CD14-positive monocyte (primary cell): Measurements from ENCODE around the gene NRXN3. TPM values are rescaled to one million over a fixed set of nuclear protein-coding genes. Genes with fewer than 3 reads are reported as not detected.

Experiments used
- DNase-seq, 3 donors: peaks; one replicate each; pipeline ENCODE4 v3.0.0-alpha.2; 2011 to 2022
- H2AFZ ChIP-seq: 2 replicates; pipeline ENCODE4 v1.6.0; 2012; ENCODE audit warnings: mild to moderate bottlenecking, low read depth, low read length, inconsistent platforms; ENCODE audit not compliant: insufficient read depth, poor library complexity, severe bottlenecking
- H3K27ac ChIP-seq, 2 donors: 1 replicate in 1 of 2; 2 replicates in 1 of 2; pipeline ENCODE4 v1.5.1; 2012 to 2013; ENCODE audit warnings: low read length in 2 of 2, control low read depth in 1 of 2, inconsistent platforms in 1 of 2, low read depth in 1 of 2, mild to moderate bottlenecking in 1 of 2
- H3K27me3 ChIP-seq, 2 donors: one replicate each; pipeline versions ENCODE4 v1.6.0 to v1.6.1; 2011 to 2013; ENCODE audit warnings: low read length in 2 of 2; ENCODE audit not compliant: control insufficient read depth in 2 of 2, insufficient read depth in 2 of 2
- H3K36me3 ChIP-seq, 2 donors: replicated peaks in 1 of 2; 1 replicate in 1 of 2; 2 replicates in 1 of 2; pipeline versions ENCODE4 v1.5.1 to v1.6.1; 2012 to 2013; ENCODE audit warnings: low read length in 2 of 2, control low read depth in 1 of 2, inconsistent platforms in 1 of 2, mild to moderate bottlenecking in 1 of 2; ENCODE audit not compliant: insufficient read depth in 2 of 2, control insufficient read depth in 1 of 2
- H3K4me1 ChIP-seq, 2 donors: 1 replicate in 1 of 2; 2 replicates in 1 of 2; pipeline versions ENCODE4 v1.5.1 to v1.6.1; 2012 to 2013; ENCODE audit warnings: low read length in 2 of 2, control low read depth in 1 of 2, inconsistent platforms in 1 of 2, mild to moderate bottlenecking in 1 of 2, moderate library complexity in 1 of 2; ENCODE audit not compliant: insufficient read depth in 2 of 2, control insufficient read depth in 1 of 2
- H3K4me2 ChIP-seq: replicated peaks from 2 replicates; pipeline ENCODE3; 2012; ENCODE audit warnings: low read length, moderate library complexity, mild to moderate bottlenecking; ENCODE audit not compliant: poor library complexity, severe bottlenecking; ENCODE audit errors: extremely low read depth
- H3K4me3 ChIP-seq, 3 experiments: fragments of 200-600 bp in 1 of 3; sonication (generic) in 1 of 3; replicated peaks in 1 of 3; 1 replicate in 2 of 3; 2 replicates in 1 of 3; pipeline ENCODE4 v1.5.1; 2011 to 2013; ENCODE audit warnings: low read length in 3 of 3, mild to moderate bottlenecking in 3 of 3, control low read depth in 2 of 3, low read depth in 2 of 3, inconsistent platforms in 1 of 3, moderate library complexity in 1 of 3
- H3K79me2 ChIP-seq: 2 replicates; pipeline ENCODE4 v1.6.0; 2012; ENCODE audit warnings: mild to moderate bottlenecking, control low read depth, inconsistent platforms, low read length, moderate library complexity; ENCODE audit not compliant: insufficient read depth
- H3K9ac ChIP-seq: 2 replicates; pipeline ENCODE4 v1.6.0; 2017; ENCODE audit warnings: low read length, mild to moderate bottlenecking; ENCODE audit not compliant: insufficient read depth, poor library complexity, severe bottlenecking
- H3K9me3 ChIP-seq, 2 donors: replicated peaks in 1 of 2; 1 replicate in 1 of 2; 2 replicates in 1 of 2; pipeline versions ENCODE4 v1.5.1 to v1.6.1; 2012 to 2013; ENCODE audit warnings: low read length in 2 of 2, control low read depth in 1 of 2; ENCODE audit not compliant: control insufficient read depth in 1 of 2, insufficient read depth in 1 of 2
- H4K20me1 ChIP-seq: 2 replicates; pipeline ENCODE4 v1.6.0; 2012; ENCODE audit warnings: mild to moderate bottlenecking, low read length, control low read depth, moderate library complexity; ENCODE audit not compliant: insufficient read depth
- H3K27ac Mint-ChIP-seq, 7 donors: one replicate each; pipeline ENCODE4 v1.8.0; 2020; ENCODE audit warnings: mild to moderate bottlenecking in 7 of 7, mixed read lengths in 7 of 7, moderate library complexity in 6 of 7, inconsistent platforms in 2 of 7
- H3K27me3 Mint-ChIP-seq, 3 donors: one replicate each; pipeline ENCODE4 v1.8.0; 2021 to 2022; ENCODE audit warnings: low read depth in 3 of 3, mild to moderate bottlenecking in 3 of 3, mixed read lengths in 3 of 3, moderate library complexity in 3 of 3, inconsistent platforms in 1 of 3
- H3K36me3 Mint-ChIP-seq, 2 donors: one replicate each; pipeline ENCODE4 v1.8.0; 2020; ENCODE audit warnings: mixed read lengths in 2 of 2, inconsistent platforms in 1 of 2, mild to moderate bottlenecking in 1 of 2
- H3K4me1 Mint-ChIP-seq: one replicate; pipeline ENCODE4 v1.8.0; 2020; ENCODE audit warnings: mild to moderate bottlenecking, mixed read lengths
- H3K4me3 Mint-ChIP-seq, 2 donors: one replicate each; pipeline ENCODE4 v1.8.0; 2020; ENCODE audit warnings: mild to moderate bottlenecking in 2 of 2, mixed read lengths in 2 of 2, moderate library complexity in 1 of 2
- H3K9me3 Mint-ChIP-seq, 7 donors: one replicate each; pipeline ENCODE4 v1.8.0; 2020 to 2022; ENCODE audit warnings: mixed read lengths in 7 of 7, mild to moderate bottlenecking in 6 of 7, moderate library complexity in 6 of 7, inconsistent platforms in 2 of 7
- WGBS: methylation state at CpG from one replicate; pipeline ENCODE4 v1.1.5; 2013; ENCODE audit warnings: missing lambda C conversion rate; ENCODE audit not compliant: insufficient coverage; 5-methylcytosine and 5-hydroxymethylcytosine counted together
- intact Hi-C, 2 donors: fragments of 100-400 bp; cut with micrococcal nuclease; formaldehyde crosslinking; loops; one replicate each; pipeline versions ENCODE4 v1.15.0 to v1.15.1; 2023
- polyA plus RNA-seq, 3 donors: library from polyadenylated mRNA; depleted of rRNA in 1 of 3; unstranded in 2 of 3; stranded (reverse) in 1 of 3; fragments of 300-500 nt in 2 of 3; fragments of >200 nt in 1 of 3; fragmentation: Illumina TruSeq in 2 of 3; gene quantifications; 1 replicate in 2 of 3; 2 replicates in 1 of 3; pipeline ENCODE4 v1.2.3, GENCODE V29; 2012 to 2021
- TF ChIP-seq, protein P1 (sequence below): fragments of 200-600 bp; IDR thresholded peaks from one replicate; pipeline ENCODE4 v1.8.0; 2022; ENCODE audit warnings: antibody characterized with exemption, mild to moderate bottlenecking

NRXN3 gene
- polyA plus RNA-seq, 3 donors, result not detected

DNA sequence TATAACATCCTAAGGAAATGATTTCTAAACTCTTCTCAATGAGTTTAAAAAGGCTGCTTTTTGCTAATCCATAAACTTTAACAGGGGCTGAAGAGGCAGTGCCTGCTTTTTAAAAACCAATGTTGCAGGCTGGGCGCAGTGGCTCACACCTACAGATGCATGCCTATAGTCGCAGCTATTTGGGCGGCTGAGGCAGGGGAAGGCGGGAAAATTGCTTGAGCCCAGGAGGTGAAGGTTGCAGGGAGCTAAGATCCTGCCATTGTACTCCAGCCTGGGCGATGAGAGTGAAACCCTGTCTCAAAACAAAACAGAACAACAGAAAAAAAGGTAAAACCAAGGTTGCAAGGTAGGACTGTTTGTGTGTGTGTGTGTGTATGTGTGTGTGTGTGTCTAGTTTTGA lies 1509.9 kb downstream of the NRXN3 start:
- H3K27me3 ChIP-seq, result no peaks in the 10 kb centered on the region
- Mint-ChIP-seq H3K27ac (no peak overlapping the region), H3K9me3 (peaks cover 0 to 3% (median 0%) of the 10 kb centered on the region in 7 donors), H3K27me3 (no peaks in the 10 kb centered on the region), H3K4me3 (no peak overlapping the region), H3K4me1 (no peaks in the 10 kb centered on the region), H3K36me3 (no peaks in the 10 kb centered on the region)
- no peaks in the 10 kb centered on the region for H3K4me1 ChIP-seq
- intact Hi-C loops, result no loop called here
- H3K36me3 ChIP-seq, result no peaks in the 10 kb centered on the region
- no peaks in the 10 kb centered on the region for H3K9me3 ChIP-seq
- DNase-seq, result no peak
- no peak overlapping the region for H3K9ac ChIP-seq
- no peak overlapping the region for H3K4me2 ChIP-seq
- H4K20me1 ChIP-seq, result no peaks in the 10 kb centered on the region
- TF ChIP-seq, protein P1, sequence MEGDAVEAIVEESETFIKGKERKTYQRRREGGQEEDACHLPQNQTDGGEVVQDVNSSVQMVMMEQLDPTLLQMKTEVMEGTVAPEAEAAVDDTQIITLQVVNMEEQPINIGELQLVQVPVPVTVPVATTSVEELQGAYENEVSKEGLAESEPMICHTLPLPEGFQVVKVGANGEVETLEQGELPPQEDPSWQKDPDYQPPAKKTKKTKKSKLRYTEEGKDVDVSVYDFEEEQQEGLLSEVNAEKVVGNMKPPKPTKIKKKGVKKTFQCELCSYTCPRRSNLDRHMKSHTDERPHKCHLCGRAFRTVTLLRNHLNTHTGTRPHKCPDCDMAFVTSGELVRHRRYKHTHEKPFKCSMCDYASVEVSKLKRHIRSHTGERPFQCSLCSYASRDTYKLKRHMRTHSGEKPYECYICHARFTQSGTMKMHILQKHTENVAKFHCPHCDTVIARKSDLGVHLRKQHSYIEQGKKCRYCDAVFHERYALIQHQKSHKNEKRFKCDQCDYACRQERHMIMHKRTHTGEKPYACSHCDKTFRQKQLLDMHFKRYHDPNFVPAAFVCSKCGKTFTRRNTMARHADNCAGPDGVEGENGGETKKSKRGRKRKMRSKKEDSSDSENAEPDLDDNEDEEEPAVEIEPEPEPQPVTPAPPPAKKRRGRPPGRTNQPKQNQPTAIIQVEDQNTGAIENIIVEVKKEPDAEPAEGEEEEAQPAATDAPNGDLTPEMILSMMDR, result no peak
- 86% methylated on average over 3 of the region's 5 CpGs for WGBS
- H3K4me3 ChIP-seq, result no peak overlapping the region
- H2AFZ ChIP-seq, result no peak overlapping the region
- no peak overlapping the region for H3K27ac ChIP-seq
- no peaks in the 10 kb centered on the region for H3K79me2 ChIP-seq

DNA sequence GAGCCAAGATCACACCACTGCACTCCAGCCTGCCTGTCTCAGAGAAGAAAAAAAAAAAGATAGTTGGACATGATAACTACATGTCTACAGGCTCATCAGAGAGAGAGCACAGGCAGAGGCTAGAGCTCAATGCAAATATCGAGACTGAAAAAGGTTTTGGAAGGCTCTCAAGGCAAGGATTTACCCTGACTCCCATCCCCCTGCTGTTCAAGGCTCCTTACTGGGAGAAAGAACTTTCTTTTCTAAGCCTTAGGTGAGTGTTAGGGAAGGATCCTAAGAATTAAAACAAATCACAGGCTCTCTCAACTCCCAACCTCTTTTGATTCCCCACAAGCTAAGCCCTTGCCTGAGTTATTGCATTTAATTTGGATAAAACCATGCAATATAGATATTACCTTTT lies 1516.0 kb downstream of the NRXN3 start:
- H3K27ac ChIP-seq, result no peak overlapping the region
- intact Hi-C loops, result no loop called here
- Mint-ChIP-seq H3K36me3 (no peaks in the 10 kb centered on the region), H3K9me3 (peaks cover 0 to 3% (median 0%) of the 10 kb centered on the region in 7 donors), H3K27ac (no peak overlapping the region), H3K27me3 (no peaks in the 10 kb centered on the region), H3K4me1 (no peaks in the 10 kb centered on the region), H3K4me3 (no peak overlapping the region)
- no peaks in the 10 kb centered on the region for H3K36me3 ChIP-seq
- H3K9me3 ChIP-seq, result no peaks in the 10 kb centered on the region
- H4K20me1 ChIP-seq, result no peaks in the 10 kb centered on the region
- no peaks in the 10 kb centered on the region for H3K79me2 ChIP-seq
- no peak overlapping the region for H3K9ac ChIP-seq
- H3K4me1 ChIP-seq, result no peaks in the 10 kb centered on the region
- H3K4me2 ChIP-seq, result no peak overlapping the region
- no peak overlapping the region for H3K4me3 ChIP-seq
- TF ChIP-seq, protein P1, result no peak
- WGBS, result no CpG with 5 or more reads among the region's 1 CpG
- no peak overlapping the region for H2AFZ ChIP-seq
- DNase-seq, result no peak
- H3K27me3 ChIP-seq, result no peaks in the 10 kb centered on the region
